ENCODE results near the gene TACC2. TPM values are rescaled to one million over a fixed set of nuclear protein-coding genes. Genes with fewer than 3 reads are reported as not detected.

Gene TACC2
- total and polyA plus RNA-seq, 2 donors (not counting 3 experiments of a cell fraction or from before 2014, with no cell fraction given): 14.4 to 46.2 TPM

DNA sequence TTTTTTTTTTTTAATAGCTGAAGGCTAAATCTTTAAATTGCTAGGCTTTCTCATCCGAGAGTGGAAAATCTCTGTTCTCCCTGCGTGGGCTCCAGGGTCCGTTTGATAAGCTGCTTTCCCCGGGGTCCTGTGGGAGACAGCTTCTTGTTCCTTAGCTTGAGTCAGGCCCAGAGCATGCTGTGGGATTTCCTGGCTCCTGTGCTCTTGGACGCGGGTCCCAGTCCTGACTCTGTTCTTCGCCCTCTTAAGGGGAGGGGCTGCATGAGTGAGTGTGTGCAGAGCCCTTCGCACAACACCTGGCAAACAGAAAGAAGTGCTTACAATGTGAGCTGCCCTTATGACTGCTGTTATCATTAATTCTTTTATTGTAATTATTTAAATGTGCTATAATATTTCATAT, 133.5 kb downstream of the TACC2 start:
- DNase-seq (ENCODE audit: low read depth, low spot score) (no peak), FAIRE-seq (no peak)
- Histone ChIP-seq H3K9ac (replicated peaks; ENCODE audit: extremely low read depth, insufficient read depth, low read length) (no peak overlapping the region), H4K20me1 (replicated peaks; ENCODE audit: control insufficient read depth, extremely low read depth, insufficient read depth, low read length) (no peaks in the 10 kb centered on the region), H3K4me3 (replicated peaks in 1 of 3; ENCODE audit: insufficient read depth in 1 of 3, low read depth in 1 of 3, low read length in 3 of 3) (no peak overlapping the region), H3K27ac (ENCODE audit: insufficient read depth, low read depth, low read length) (no peak overlapping the region), H3K4me2 (ENCODE audit: insufficient read depth, low read length) (no peak overlapping the region), H3K4me1 (ENCODE audit: control insufficient read depth, extremely low read depth, insufficient read depth, low read length) (peaks cover 12% of the 10 kb centered on the region), H3K9me3 (replicated peaks; ENCODE audit: control insufficient read depth, insufficient read depth, low read length) (no peaks in the 10 kb centered on the region), H3K79me2 (ENCODE audit: control insufficient read depth, insufficient read depth, low read length) (peaks cover 53% of the 10 kb centered on the region), H3K27me3 (ENCODE audit: control insufficient read depth in 2 of 2, insufficient read depth in 2 of 2, low read length in 2 of 2) (no peaks in the 10 kb centered on the region), H3K9me1 (replicated peaks; ENCODE audit: control insufficient read depth, extremely low read depth, insufficient read depth, low read length) (no peaks in the 10 kb centered on the region), H2AFZ (ENCODE audit: low read depth, low read length) (no peak overlapping the region), H3K36me3 (ENCODE audit: control insufficient read depth in 2 of 2, extremely low read depth in 1 of 2, insufficient read depth in 2 of 2, low read length in 2 of 2) (no peaks in the 10 kb centered on the region)
- ChIA-PET CTCF (interaction anchor here (0.7 to 1.2 kb wide), 2 partner anchors 20 to 68 kb away, joined by 3 to 4 read pairs; no protein-coding TSS in a partner anchor), POLR2A (no interaction called here)
- no TSS peak for BruUV-seq (replicated peaks)
- intact Hi-C loops (cut with micrococcal nuclease) (no loop called here), dilution Hi-C loops (cut with MboI; ENCODE audit: extremely low pct_ligation_motif_present, low sequenced_read_pairs) (no loop called here)
- TF ChIP-seq FOS (IDR thresholded peaks at IDR 0.05; ENCODE audit: borderline replicate concordance, insufficient read depth, low read length) (no peak), JUN (IDR thresholded peaks at IDR 0.05; ENCODE audit: borderline replicate concordance, insufficient read depth, insufficient read length, low read depth) (no peak), MYC (IDR thresholded peaks at IDR 0.05; ENCODE audit: low read depth, low read length) (no peak), EZH2 (IDR thresholded peaks at IDR 0.05; ENCODE audit: borderline replicate concordance, low read depth, low read length, severe bottlenecking) (no peak), GATA2 (IDR thresholded peaks at IDR 0.05; ENCODE audit: insufficient read depth, insufficient read length, low read depth, low read length) (no peak), POLR2A (IDR thresholded peaks at IDR 0.05; ENCODE audit: low read depth, low read length) (no peak), POLR2AphosphoS5 (IDR thresholded peaks at IDR 0.05; ENCODE audit: insufficient read depth, low read depth, low read length) (no peak)
- TF ChIP-seq, protein P1, sequence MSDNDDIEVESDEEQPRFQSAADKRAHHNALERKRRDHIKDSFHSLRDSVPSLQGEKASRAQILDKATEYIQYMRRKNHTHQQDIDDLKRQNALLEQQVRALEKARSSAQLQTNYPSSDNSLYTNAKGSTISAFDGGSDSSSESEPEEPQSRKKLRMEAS (IDR thresholded peaks at IDR 0.05; ENCODE audit: insufficient read depth, insufficient read length): no peak
- TF ChIP-seq, protein P2, sequence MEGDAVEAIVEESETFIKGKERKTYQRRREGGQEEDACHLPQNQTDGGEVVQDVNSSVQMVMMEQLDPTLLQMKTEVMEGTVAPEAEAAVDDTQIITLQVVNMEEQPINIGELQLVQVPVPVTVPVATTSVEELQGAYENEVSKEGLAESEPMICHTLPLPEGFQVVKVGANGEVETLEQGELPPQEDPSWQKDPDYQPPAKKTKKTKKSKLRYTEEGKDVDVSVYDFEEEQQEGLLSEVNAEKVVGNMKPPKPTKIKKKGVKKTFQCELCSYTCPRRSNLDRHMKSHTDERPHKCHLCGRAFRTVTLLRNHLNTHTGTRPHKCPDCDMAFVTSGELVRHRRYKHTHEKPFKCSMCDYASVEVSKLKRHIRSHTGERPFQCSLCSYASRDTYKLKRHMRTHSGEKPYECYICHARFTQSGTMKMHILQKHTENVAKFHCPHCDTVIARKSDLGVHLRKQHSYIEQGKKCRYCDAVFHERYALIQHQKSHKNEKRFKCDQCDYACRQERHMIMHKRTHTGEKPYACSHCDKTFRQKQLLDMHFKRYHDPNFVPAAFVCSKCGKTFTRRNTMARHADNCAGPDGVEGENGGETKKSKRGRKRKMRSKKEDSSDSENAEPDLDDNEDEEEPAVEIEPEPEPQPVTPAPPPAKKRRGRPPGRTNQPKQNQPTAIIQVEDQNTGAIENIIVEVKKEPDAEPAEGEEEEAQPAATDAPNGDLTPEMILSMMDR (IDR thresholded peaks at IDR 0.05; ENCODE audit: extremely low read depth in 1 of 2, insufficient read depth in 1 of 2, low read depth in 1 of 2, low read length in 2 of 2): no peak
